GM04503 (cell line): ENCODE measurements around the gene CEP72.
"Not testable (repeated sequence)": the region's sequence is repeated elsewhere in the genome, so short reads cannot be mapped to it uniquely, and the experiment has no call there.

ENCODE experiments used
- DNase-seq: peaks from one replicate; pipeline ENCODE4 v3.0.0-alpha.2; 2012; ENCODE audit warnings: low read depth

CEP72 gene

GRCh38 chr5:581266-581665 lies 30.9 kb upstream of the CEP72 start:
- no peak for DNase-seq

- DNase-seq: no peak
These were observed 30.2 kb upstream of the CEP72 start for GRCh38 chr5:581941-582340.

- not testable (repeated sequence) for DNase-seq
These were observed 29.7 kb upstream of the CEP72 start for GRCh38 chr5:582445-582844.

GRCh38 chr5:582936-583635 lies 29.1 kb upstream of the CEP72 start:
- no peak for DNase-seq

- DNase-seq: no peak
These were observed 28.5 kb upstream of the CEP72 start for GRCh38 chr5:583645-584044.

GRCh38 chr5:584216-584615 lies 27.9 kb upstream of the CEP72 start:
- no peak for DNase-seq

GRCh38 chr5:584846-585245 lies 27.3 kb upstream of the CEP72 start:
- no peak for DNase-seq

- no peak for DNase-seq
These were observed 26.6 kb upstream of the CEP72 start for GRCh38 chr5:585556-585955.

- no peak for DNase-seq
These were observed 26.0 kb upstream of the CEP72 start for GRCh38 chr5:585962-586628.

GRCh38 chr5:586751-587285 lies 25.3 kb upstream of the CEP72 start:
- DNase-seq: no peak

GRCh38 chr5:587403-587802 lies 24.7 kb upstream of the CEP72 start:
- no peak for DNase-seq

- DNase-seq: no peak
These were observed 23.6 kb upstream of the CEP72 start for GRCh38 chr5:588406-588995.

- no peak for DNase-seq
These were observed 23.0 kb upstream of the CEP72 start for GRCh38 chr5:589173-589572.

GRCh38 chr5:589588-589987 lies 22.6 kb upstream of the CEP72 start:
- DNase-seq: no peak

- no peak for DNase-seq
These were observed 21.8 kb upstream of the CEP72 start for GRCh38 chr5:590346-590745.

- DNase-seq: no peak
These were observed 20.4 kb upstream of the CEP72 start for GRCh38 chr5:591746-592145.

- DNase-seq: no peak
These were observed 20.0 kb upstream of the CEP72 start for GRCh38 chr5:592158-592557.

GRCh38 chr5:593511-593910 lies 18.6 kb upstream of the CEP72 start:
- DNase-seq: no peak

GRCh38 chr5:594226-594860 lies 17.8 kb upstream of the CEP72 start:
- no peak for DNase-seq

- no peak for DNase-seq
These were observed 16.8 kb upstream of the CEP72 start for GRCh38 chr5:595285-595875.

GRCh38 chr5:597871-598563 lies 14.1 kb upstream of the CEP72 start:
- DNase-seq: no peak

GRCh38 chr5:598564-598890 lies 13.6 kb upstream of the CEP72 start:
- no peak for DNase-seq
